Activated CD8-positive, alpha-beta memory T cell treated with anti-CD3 and anti-CD28 coated beads for 36 hours (primary cell): ENCODE results near the gene SLC29A4. TPM values are rescaled to one million over a fixed set of nuclear protein-coding genes. Genes with fewer than 3 reads are reported as not detected.
"Not testable (repeated sequence)": the region's sequence is repeated elsewhere in the genome, so short reads cannot be mapped to it uniquely, and the experiment has no call there.

Experiments
- CTCF ChIA-PET: fragments of 350-600 bp; sonication (Branson Sonifier 250); formaldehyde crosslinking; loops from one replicate; lab custom pipeline; 2021; ENCODE audit warnings: antibody characterized with exemption; lab: Charles Lee
- POLR2A ChIA-PET: fragments of 350-600 bp; sonication (Branson Sonifier 250); formaldehyde crosslinking; loops from one replicate; lab custom pipeline; 2021; ENCODE audit warnings: antibody characterized with exemption; lab: Charles Lee
- total RNA-seq, 2 experiments: library from RNA; stranded (reverse); gene quantifications; one replicate each; pipeline ENCODE4 v1.2.3, GENCODE V29; 2021

Gene SLC29A4
- total RNA-seq, 2 experiments from 2014 or later: 0.17 to 0.25 TPM

GRCh38 chr7:5314864-5315263 lies 32.1 kb downstream of the SLC29A4 start:
- POLR2A ChIA-PET: no interaction called here
- CTCF ChIA-PET: interaction anchor here (0.6 kb wide), 1 partner anchor 128 kb away, joined by 3 read pairs; no protein-coding TSS in a partner anchor

DNA sequence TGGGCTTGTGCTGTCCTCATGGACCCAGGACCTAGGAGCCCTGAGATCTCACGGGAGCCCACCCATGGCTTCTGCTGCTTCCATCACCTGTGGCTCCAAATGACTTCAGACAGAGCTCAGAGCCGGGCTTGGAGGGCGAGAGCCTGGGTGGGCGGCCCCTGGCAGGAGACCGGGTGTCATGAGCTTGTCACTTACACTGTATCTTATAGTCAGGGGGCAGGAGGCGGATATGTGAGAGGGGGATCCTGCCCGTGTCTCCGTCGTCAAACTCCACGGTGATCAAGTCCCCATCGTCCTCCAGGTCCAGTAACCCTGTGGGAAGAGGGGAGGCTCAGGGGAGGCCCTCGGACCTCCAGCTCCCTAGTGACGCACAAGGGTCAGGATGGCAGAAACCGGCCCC lies 33.0 kb downstream of the SLC29A4 start:
- ChIA-PET CTCF (no interaction called here), POLR2A (no interaction called here)

DNA sequence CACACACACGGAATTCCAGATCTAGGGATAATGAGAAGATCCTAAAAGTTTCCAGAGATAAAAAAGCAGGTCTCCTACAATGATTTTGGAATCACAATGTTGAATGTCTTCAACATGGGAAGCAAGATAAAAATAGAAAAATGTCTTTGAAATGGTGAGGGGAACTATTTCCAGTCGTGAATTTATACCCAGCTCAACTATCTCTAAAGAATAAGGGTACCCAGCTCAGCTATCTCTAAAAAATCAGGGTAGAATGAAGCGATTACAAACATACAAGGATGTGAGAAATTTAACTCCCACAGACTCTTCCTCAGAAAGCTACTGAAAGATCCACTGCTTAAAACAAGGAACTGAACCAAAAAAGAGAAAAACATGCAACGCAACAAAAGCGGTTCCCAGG lies 35.9 kb downstream of the SLC29A4 start:
- CTCF ChIA-PET, POLR2A ChIA-PET: not testable (repeated sequence)

- ChIA-PET CTCF (no interaction called here), POLR2A (no interaction called here)
Measured at GRCh38 chr7:5320391-5320790, 37.6 kb downstream of the SLC29A4 start.

- CTCF ChIA-PET: no interaction called here
- POLR2A ChIA-PET: no interaction called here
Measured at GRCh38 chr7:5320802-5321396, 38.2 kb downstream of the SLC29A4 start.

GRCh38 chr7:5322621-5323410 lies 40.1 kb downstream of the SLC29A4 start:
- POLR2A ChIA-PET: no interaction called here

GRCh38 chr7:5323800-5324781 lies 41.3 kb downstream of the SLC29A4 start:
- POLR2A ChIA-PET, CTCF ChIA-PET: not testable (repeated sequence)

More at GRCh38 chr7:5322621-5323410, 40.1 kb downstream of the SLC29A4 start:
- CTCF ChIA-PET: no interaction called here

GRCh38 chr7:5324961-5325360 lies 42.2 kb downstream of the SLC29A4 start:
- CTCF ChIA-PET: no interaction called here
- POLR2A ChIA-PET: no interaction called here

DNA sequence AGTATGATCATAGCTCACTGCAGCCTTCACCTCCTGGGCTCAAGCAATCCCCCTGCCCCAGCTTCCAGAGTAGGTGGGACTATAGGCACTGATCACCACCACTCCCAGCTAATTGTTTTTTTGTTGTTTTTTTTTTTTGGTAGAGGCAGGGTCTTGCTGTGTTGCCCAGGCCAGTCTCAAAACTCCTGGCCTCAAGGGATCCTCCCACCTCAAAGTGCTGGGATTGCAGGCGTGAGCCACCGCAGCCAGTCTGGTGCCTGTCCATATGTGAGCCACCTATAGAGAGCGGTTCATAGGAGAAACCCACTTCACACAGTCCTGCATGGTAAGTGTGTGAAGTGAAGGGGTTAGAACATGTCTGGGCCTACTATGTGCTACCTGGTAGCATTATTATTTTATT lies 47.5 kb downstream of the SLC29A4 start:
- ChIA-PET POLR2A (interaction anchor here (0.6 kb wide), 1 partner anchor 27 kb away, joined by 3 read pairs; no protein-coding TSS in a partner anchor), CTCF (interaction anchor here (0.5 kb wide), 1 partner anchor 14 kb away, joined by 3 read pairs; no protein-coding TSS in a partner anchor)

DNA sequence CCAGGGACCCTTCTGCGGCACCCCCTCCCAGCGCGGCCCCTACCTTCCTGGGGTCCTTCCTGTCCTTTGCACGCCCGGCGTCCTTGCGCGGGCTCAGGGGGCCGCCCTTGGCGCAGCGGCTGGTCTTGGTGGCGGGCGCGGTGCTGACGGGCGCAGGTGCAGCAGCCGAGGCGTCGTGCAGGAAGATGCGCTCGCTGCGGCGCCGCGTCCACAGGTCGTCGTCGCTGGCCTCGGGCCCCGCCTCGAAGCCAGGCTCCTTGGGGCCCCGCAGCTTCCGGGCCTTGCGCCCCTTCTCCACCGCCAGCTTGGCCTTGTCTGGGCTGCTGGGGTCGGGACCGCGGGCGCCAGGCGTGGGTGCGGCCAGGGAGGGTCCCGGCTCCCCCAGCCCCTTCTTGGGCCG lies 49.8 kb downstream of the SLC29A4 start:
- ChIA-PET POLR2A (no interaction called here), CTCF (no interaction called here)

DNA sequence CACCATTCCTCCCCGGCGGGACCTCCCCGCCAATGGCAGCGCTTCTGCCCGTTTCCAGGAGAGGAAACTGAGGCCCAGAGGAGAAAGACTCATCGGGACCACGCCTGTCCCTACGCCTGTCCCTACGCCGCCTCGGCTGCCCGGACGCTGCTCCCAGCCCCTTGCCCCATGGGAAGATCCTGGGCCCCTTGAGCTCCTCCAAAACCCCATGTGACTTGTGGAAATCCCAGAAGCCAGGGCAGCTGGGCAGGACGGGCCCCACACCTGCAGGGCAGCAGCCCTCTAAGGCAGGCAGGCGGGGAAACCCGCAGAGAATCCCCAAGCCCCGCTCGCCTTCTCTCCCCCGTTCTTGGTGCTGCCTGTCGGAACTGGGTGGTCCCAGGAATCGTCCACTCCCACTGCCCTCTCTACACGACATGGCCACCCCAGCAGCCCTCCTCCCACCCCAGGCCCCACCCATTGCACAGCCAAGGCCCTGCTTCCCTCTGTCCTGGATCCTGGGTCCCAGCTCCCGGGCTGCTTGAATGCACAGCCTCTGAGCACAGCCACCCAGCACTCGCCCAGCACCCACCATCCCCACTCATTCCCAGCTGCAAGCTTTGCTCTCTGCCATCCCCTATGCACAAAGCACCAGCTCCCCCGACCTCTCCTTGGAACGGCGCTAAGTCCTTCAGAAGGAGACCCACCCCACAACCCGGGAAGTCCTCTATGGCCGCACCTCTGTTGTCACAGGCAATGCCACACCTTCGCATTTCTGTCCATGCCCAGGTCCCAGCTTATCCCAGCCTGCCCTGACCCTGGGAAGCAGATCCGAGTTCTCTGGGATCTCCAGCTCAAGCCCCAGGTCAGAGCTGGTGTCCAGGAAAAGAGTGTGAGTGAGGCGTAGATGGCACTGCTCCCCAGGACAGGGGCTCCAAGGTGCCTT lies 50.6 kb downstream of the SLC29A4 start:
- ChIA-PET CTCF (interaction anchor here (0.6 kb wide), 1 partner anchor 81 kb away, joined by 3 read pairs; no protein-coding TSS in a partner anchor), POLR2A (no interaction called here)

DNA sequence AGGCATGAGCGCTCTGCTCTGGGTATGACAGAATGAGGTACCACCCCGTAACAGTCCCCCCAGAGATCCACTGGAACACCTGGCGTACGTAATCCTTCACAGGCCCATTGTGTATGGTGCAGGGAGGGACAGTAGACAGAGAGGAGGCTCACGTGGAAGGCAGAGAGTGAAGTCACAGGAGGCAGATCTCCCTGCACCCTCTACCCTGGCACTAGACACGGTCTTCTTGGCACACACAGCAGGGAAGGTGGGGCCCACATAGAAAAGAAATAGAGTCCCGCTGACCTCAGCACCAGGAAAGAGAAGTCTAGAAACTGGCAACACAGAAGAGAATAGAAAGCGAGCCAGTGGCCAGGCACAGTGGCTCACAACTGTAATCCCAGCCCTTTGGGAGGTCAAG lies 51.9 kb downstream of the SLC29A4 start:
- POLR2A ChIA-PET: no interaction called here
- CTCF ChIA-PET: interaction anchor here (0.6 kb wide), 2 partner anchors 31 to 246 kb away, joined by 3 to 4 read pairs; no protein-coding TSS in a partner anchor

DNA sequence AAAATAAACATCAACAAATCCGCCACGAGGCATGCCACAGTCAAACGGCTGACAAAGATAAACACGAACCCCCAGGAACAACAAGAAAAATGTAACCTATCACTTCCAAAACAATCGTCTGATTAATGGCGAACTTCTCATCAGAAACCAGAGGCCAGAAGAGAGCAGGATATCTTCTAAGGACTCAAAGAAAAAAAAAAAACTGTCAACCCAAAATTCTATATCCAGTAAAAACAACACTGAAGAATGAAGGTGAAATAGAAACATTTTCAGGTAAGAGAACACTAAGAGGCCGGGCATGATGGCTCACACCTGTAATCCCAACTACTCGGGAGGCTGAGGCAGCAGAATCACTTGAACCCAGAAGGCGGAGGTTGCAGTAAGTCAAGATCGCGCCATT lies 54.3 kb downstream of the SLC29A4 start:
- ChIA-PET CTCF (no interaction called here), POLR2A (no interaction called here)

DNA sequence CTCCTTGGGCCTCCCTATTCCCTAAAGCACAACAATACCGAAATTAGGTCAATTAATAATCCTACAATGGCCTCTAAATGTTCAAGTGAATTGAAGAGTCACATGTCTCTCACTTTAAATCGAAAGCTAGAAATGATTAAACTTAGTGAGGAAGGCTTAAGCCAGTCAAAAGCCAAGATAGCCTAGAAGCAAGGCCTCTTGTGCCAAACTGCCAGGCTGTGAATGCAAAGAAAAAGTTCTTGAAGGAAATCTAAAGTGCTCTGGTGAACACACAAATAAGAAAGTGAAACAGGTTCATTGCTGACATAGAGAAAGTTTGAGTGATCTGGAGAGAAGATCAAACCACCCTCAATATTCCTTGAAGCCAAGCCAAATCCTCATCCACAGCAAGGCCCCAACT lies 57.2 kb downstream of the SLC29A4 start:
- ChIA-PET POLR2A (no interaction called here), CTCF (no interaction called here)

GRCh38 chr7:5342631-5343030 lies 59.9 kb downstream of the SLC29A4 start:
- POLR2A ChIA-PET: no interaction called here
- CTCF ChIA-PET: no interaction called here

- CTCF ChIA-PET: no interaction called here
- POLR2A ChIA-PET: no interaction called here
Measured at GRCh38 chr7:5343884-5344283, 61.1 kb downstream of the SLC29A4 start.

DNA sequence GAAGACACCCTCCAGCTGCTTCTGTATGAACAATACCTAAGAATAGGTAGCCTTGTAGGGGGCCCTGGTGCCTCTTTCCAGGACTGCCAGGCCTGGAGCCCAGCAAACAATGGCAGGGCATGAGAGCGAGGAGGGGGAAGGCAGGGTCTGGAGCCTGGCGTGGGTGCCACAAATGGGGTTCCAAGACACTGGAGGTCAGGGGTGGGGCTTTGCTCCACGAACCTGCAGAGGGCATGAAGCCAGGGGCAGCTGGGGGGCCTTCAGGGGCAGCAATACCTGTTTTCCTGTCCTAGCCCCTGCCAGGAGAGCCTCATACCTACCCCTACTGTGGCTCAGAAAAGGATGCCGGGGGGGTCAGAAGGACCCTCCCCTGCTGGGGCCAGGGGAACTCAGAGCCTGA lies 61.6 kb downstream of the SLC29A4 start:
- ChIA-PET CTCF (no interaction called here), POLR2A (no interaction called here)

GRCh38 chr7:5345171-5345570 lies 62.4 kb downstream of the SLC29A4 start:
- ChIA-PET CTCF (no interaction called here), POLR2A (no interaction called here)

- ChIA-PET CTCF (no interaction called here), POLR2A (no interaction called here)
Measured at GRCh38 chr7:5345671-5346070, 62.9 kb downstream of the SLC29A4 start.
